Trophoblast cell (in vitro differentiated cells and primary cell): Measurements from ENCODE around the gene TMEM170A.
A peak's percentile ranks its signal among the peaks of the same experiment; 100 is the strongest.
"Not testable (repeated sequence)": the region's sequence is repeated elsewhere in the genome, so short reads cannot be mapped to it uniquely, and the experiment has no call there.

Experiments
- DNase-seq, 2 donors: peaks; one replicate each; pipeline ENCODE4 v3.0.0-alpha.2; 2016
- H2AFZ ChIP-seq: 2 replicates; pipeline ENCODE4 v1.6.1; 2013; ENCODE audit warnings: low read length, moderate library complexity, mild to moderate bottlenecking; ENCODE audit not compliant: insufficient read depth, poor library complexity
- H2AK5ac ChIP-seq: 2 replicates; pipeline ENCODE4 v1.6.1; 2013; ENCODE audit warnings: mild to moderate bottlenecking, low read length
- H2BK120ac ChIP-seq: 2 replicates; pipeline ENCODE4 v1.6.1; 2013; ENCODE audit warnings: low read length, mild to moderate bottlenecking, moderate library complexity; ENCODE audit not compliant: insufficient read depth, poor library complexity
- H2BK12ac ChIP-seq: 2 replicates; pipeline ENCODE4 v1.6.1; 2013; ENCODE audit warnings: mild to moderate bottlenecking, low read length, moderate library complexity
- H2BK5ac ChIP-seq: 2 replicates; pipeline ENCODE4 v1.6.1; 2013; ENCODE audit warnings: low read length, low read depth, moderate library complexity, mild to moderate bottlenecking; ENCODE audit not compliant: poor library complexity
- H3K14ac ChIP-seq: 2 replicates; pipeline ENCODE4 v1.6.1; 2013; ENCODE audit warnings: mild to moderate bottlenecking, low read length
- H3K18ac ChIP-seq: 2 replicates; pipeline ENCODE4 v1.6.1; 2013; ENCODE audit warnings: mild to moderate bottlenecking, low read length
- H3K23ac ChIP-seq: 2 replicates; pipeline ENCODE4 v1.6.1; 2013; ENCODE audit warnings: low read length
- H3K27ac ChIP-seq: 2 replicates; pipeline ENCODE4 v1.5.1; 2013; ENCODE audit warnings: low read depth, mild to moderate bottlenecking, inconsistent platforms, low read length, moderate library complexity
- H3K27me3 ChIP-seq: 2 replicates; pipeline ENCODE4 v1.6.1; 2013; ENCODE audit warnings: inconsistent platforms, mild to moderate bottlenecking, low read length, moderate library complexity; ENCODE audit not compliant: insufficient read depth
- H3K36me3 ChIP-seq, 2 experiments: 1 replicate in 1 of 2; 2 replicates in 1 of 2; pipeline ENCODE4 v1.6.1; 2013; ENCODE audit warnings: low read length in 2 of 2, mild to moderate bottlenecking in 2 of 2, moderate library complexity in 1 of 2; ENCODE audit not compliant: insufficient read depth in 2 of 2, control insufficient read depth in 1 of 2
- H3K4ac ChIP-seq: 2 replicates; pipeline ENCODE4 v1.6.1; 2013; ENCODE audit warnings: low read depth, mild to moderate bottlenecking, low read length, moderate library complexity
- H3K4me1 ChIP-seq, 2 experiments: 1 replicate in 1 of 2; 2 replicates in 1 of 2; pipeline ENCODE4 v1.6.1; 2013; ENCODE audit warnings: low read length in 2 of 2, mild to moderate bottlenecking in 2 of 2, moderate library complexity in 1 of 2; ENCODE audit not compliant: insufficient read depth in 2 of 2, control insufficient read depth in 1 of 2
- H3K4me2 ChIP-seq: 2 replicates; pipeline ENCODE4 v1.6.1; 2013; ENCODE audit warnings: inconsistent platforms, mild to moderate bottlenecking, low read length, moderate library complexity
- H3K4me3 ChIP-seq: 2 replicates; pipeline ENCODE4 v1.5.1; 2013; ENCODE audit warnings: mild to moderate bottlenecking, low read depth, low read length, inconsistent platforms
- H3K79me1 ChIP-seq: one replicate; pipeline ENCODE4 v1.6.1; 2013; ENCODE audit warnings: low read length
- H3K79me2 ChIP-seq: 2 replicates; pipeline ENCODE4 v1.6.1; 2013; ENCODE audit warnings: low read length, mild to moderate bottlenecking; ENCODE audit not compliant: control insufficient read depth, insufficient read depth, poor library complexity
- H3K9ac ChIP-seq: 2 replicates; pipeline ENCODE4 v1.6.1; 2013; ENCODE audit warnings: mild to moderate bottlenecking, low read length
- H3K9me3 ChIP-seq: 2 replicates; pipeline ENCODE4 v1.6.1; 2013; ENCODE audit warnings: low read depth, mild to moderate bottlenecking, control low read depth, inconsistent platforms, low read length; ENCODE audit not compliant: insufficient read depth
- H4K12ac ChIP-seq: 2 replicates; pipeline ENCODE4 v1.6.1; 2013; ENCODE audit warnings: low read depth, mild to moderate bottlenecking, low read length, moderate library complexity
- H4K8ac ChIP-seq: 2 replicates; pipeline ENCODE4 v1.6.1; 2013; ENCODE audit warnings: low read depth, mild to moderate bottlenecking, low read length, moderate library complexity
- H4K91ac ChIP-seq: one replicate; pipeline ENCODE4 v1.6.1; 2013; ENCODE audit warnings: low read depth, mild to moderate bottlenecking, low read length, moderate library complexity
- WGBS: extraction: QIAGEN DNeasy Blood & Tissue Kit; methylation state at CpG from one replicate; pipeline ENCODE4 v1.1.7; 2013; ENCODE audit warnings: missing lambda C conversion rate; ENCODE audit not compliant: insufficient read length, insufficient coverage; ENCODE audit errors: extremely low coverage; 5-methylcytosine and 5-hydroxymethylcytosine counted together

Gene TMEM170A

DNA sequence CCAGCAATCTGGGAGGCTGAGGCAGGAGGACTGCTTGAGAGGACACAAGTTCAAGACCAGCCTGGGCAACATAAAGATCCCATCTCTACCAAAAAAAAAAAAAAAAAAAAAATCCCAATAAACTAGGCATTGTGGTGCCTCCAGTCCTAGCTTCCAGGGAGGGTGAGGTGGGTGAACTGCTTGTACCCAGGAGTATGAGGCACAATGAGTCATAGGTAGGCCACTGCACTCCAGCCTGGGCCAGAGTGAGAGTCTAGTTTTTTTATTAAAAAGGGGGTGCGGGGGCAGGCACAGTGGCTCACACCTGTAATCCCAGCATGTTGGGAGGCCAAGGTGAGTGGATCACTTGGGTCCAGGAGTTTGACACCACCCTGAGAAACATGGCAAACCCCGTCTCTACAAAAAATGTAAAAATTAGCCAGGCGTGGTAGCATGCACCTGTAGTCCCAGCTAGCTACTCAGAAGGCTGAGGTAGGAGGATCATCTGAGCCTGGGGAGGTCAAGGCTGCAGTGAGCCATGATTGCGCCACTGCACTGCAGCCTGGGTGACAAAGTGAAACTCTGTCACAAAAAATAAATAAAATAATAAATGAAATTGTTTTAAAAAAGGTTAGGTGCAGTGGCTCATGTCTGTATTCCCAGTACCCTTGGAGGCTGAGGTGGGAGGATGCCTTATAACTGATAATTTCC, 38.6 kb upstream of the TMEM170A start:
- no peak overlapping the region for H3K23ac ChIP-seq
- no peak overlapping the region for H2BK5ac ChIP-seq
- H2BK120ac ChIP-seq, result no peak overlapping the region
- no peaks in the 10 kb centered on the region for H3K9me3 ChIP-seq
- no peaks in the 10 kb centered on the region for H3K79me2 ChIP-seq
- no peaks in the 10 kb centered on the region for H3K27me3 ChIP-seq
- no peak overlapping the region for H3K27ac ChIP-seq
- H3K4me1 ChIP-seq, result peaks cover 0 to 3% of the 10 kb centered on the region in 2 experiments
- no peak overlapping the region for H2BK12ac ChIP-seq
- no peak overlapping the region for H2AK5ac ChIP-seq
- H3K18ac ChIP-seq, result no peak overlapping the region
- DNase-seq, result no peak
- H3K4me2 ChIP-seq, result no peak overlapping the region
- no CpG with 5 or more reads among the region's 4 CpGs for WGBS
- no peak overlapping the region for H4K12ac ChIP-seq
- H2AFZ ChIP-seq, result no peak overlapping the region
- no peaks in the 10 kb centered on the region for H3K79me1 ChIP-seq
- H4K91ac ChIP-seq, result no peak overlapping the region
- H3K9ac ChIP-seq, result no peak overlapping the region
- no peak overlapping the region for H3K4me3 ChIP-seq
- no peak overlapping the region for H3K4ac ChIP-seq
- no peak overlapping the region for H3K14ac ChIP-seq
- H4K8ac ChIP-seq, result no peak overlapping the region
- H3K36me3 ChIP-seq, result no peaks in the 10 kb centered on the region

DNA sequence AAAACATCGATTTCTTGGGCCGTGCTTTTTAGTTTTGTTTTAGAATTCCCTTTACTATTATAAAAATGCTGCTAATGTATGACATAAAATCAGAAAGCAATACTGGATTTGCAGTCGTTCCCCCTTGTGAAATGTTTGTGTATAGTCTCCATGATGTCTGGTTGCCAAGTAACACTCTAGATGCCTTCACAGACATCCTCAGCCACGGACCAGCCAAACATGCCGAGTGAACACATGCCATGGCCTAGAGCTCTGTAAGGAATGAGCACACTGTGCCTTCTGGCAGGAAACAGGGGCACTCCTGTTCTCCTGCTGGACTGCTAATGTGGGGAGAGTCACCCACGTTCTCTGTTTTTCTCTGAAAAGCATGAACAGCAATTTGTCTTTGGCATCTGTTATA, 37.3 kb upstream of the TMEM170A start:
- H3K27ac ChIP-seq, H3K23ac ChIP-seq, H3K27me3 ChIP-seq, H3K14ac ChIP-seq, H2AFZ ChIP-seq, H4K91ac ChIP-seq, H2BK12ac ChIP-seq, H3K9ac ChIP-seq, H2BK120ac ChIP-seq, H3K79me2 ChIP-seq, H3K4me2 ChIP-seq, H3K18ac ChIP-seq, H3K79me1 ChIP-seq, H3K9me3 ChIP-seq, H3K4me1 ChIP-seq, H4K8ac ChIP-seq, H3K4me3 ChIP-seq, H2AK5ac ChIP-seq, H3K36me3 ChIP-seq, H2BK5ac ChIP-seq, H3K4ac ChIP-seq, H4K12ac ChIP-seq: not testable (repeated sequence)
- WGBS, result no CpG with 5 or more reads among the region's 6 CpGs
- DNase-seq, result peak; percentile 84 to 91

DNA sequence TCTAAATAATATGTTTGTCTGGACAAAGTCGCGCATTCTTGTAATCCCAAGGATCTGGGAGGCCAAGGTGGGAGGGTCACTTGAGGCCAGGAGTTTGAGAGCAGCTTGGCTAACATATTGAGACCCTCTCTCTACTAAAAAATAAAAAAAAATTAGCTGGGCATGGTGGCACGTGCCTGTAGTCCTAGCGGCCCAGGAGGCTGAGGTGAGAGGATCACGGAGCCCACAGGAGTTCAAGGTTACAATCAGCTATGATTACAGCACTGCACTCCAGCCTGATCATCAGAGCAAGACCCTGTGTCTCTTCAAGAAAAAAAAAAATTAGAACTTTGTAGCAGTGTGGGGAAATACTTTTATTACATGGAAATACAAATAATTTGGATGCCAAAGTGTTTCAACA, 36.9 kb upstream of the TMEM170A start:
- Histone ChIP-seq H3K27ac (no peak overlapping the region), H2BK12ac (no peak overlapping the region)
- no CpG with 5 or more reads among the region's 5 CpGs for WGBS

DNA sequence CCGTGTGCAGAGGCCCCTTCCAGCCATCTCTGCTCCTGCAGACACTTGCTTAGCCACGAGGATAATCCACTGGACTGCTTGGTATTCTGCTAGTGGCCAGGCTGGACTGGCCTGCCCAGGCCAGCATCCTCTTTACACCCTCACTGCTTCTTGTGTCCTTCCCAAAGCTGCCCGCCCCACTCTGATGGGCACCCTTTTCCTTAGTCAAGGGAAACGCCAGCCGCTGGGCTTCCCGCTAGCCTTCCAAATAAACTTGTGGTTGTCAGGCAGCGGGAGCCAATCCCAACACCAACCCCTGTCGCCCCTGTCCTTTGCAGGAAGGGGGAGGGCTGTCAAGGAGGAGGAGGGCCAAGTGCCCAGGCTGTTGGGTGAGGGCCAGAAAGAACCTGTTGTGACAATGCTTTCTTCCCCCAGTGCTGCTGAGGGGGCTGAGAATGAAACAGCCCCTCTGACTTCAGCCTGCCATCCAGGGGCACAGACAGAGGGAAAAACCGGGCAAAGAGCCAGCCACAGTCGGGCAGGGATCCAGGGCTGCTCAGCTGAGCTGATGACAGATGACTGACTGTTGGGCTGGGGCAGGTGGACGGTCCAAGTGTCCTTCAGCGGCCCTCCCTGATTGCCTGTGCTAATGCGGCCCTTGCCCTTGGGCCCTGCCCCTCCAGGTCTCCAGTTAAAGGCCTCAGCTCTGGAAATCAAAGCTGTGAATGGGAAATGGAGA, 34.3 kb upstream of the TMEM170A start:
- H3K9ac ChIP-seq, H3K4me2 ChIP-seq, H3K79me1 ChIP-seq, H2BK12ac ChIP-seq, H3K4me1 ChIP-seq, H3K27ac ChIP-seq, H3K18ac ChIP-seq, H4K8ac ChIP-seq, H3K36me3 ChIP-seq, DNase-seq, H2AFZ ChIP-seq, H3K14ac ChIP-seq, H3K79me2 ChIP-seq, H2BK5ac ChIP-seq, H2AK5ac ChIP-seq, H3K4me3 ChIP-seq, H2BK120ac ChIP-seq, H3K4ac ChIP-seq, H4K91ac ChIP-seq, H4K12ac ChIP-seq, H3K9me3 ChIP-seq, H3K23ac ChIP-seq: not testable (repeated sequence)
- H3K27me3 ChIP-seq, result peaks cover 12% of the 10 kb centered on the region
- no CpG with 5 or more reads among the region's 13 CpGs for WGBS

More for the DNA sequence above, 36.9 kb upstream of the TMEM170A start:
- Histone ChIP-seq H3K23ac (no peak overlapping the region), H3K4me3 (no peak overlapping the region), H3K9me3 (no peaks in the 10 kb centered on the region), H2AFZ (no peak overlapping the region), H3K18ac (no peak overlapping the region), H4K91ac (no peak overlapping the region), H3K14ac (no peak overlapping the region), H3K27me3 (no peaks in the 10 kb centered on the region), H3K4me2 (no peak overlapping the region), H3K79me2 (no peaks in the 10 kb centered on the region), H3K36me3 (no peaks in the 10 kb centered on the region), H2BK120ac (no peak overlapping the region), H2AK5ac (no peak overlapping the region), H4K12ac (no peak overlapping the region), H3K4me1 (no peaks in the 10 kb centered on the region), H4K8ac (no peak overlapping the region), H2BK5ac (no peak overlapping the region), H3K4ac (no peak overlapping the region), H3K9ac (no peak overlapping the region), H3K79me1 (no peaks in the 10 kb centered on the region)
- DNase-seq, result no peak
